Panc1 (cell line): Measurements from ENCODE around the gene HERC6.

ENCODE experiments used
- CTCF ChIP-seq: fragments of 450-650 bp; IDR thresholded peaks from 2 replicates; pipeline ENCODE4 v1.5.1; 2017; ENCODE audit warnings: mild to moderate bottlenecking
- POLR2AphosphoS5 ChIP-seq: IDR thresholded peaks from 2 replicates; pipeline ENCODE4 v1.6.1; 2012; ENCODE audit warnings: mild to moderate bottlenecking, low read depth, low read length, moderate library complexity
- REST ChIP-seq, 2 experiments: IDR thresholded peaks; 2 replicates each; pipeline ENCODE4 v1.6.1; 2011 to 2012; ENCODE audit warnings: low read depth in 2 of 2, control low read depth in 1 of 2, low read length in 1 of 2, mild to moderate bottlenecking in 1 of 2, moderate library complexity in 1 of 2; ENCODE audit not compliant: insufficient read depth in 1 of 2
- SIN3A ChIP-seq: IDR thresholded peaks from 2 replicates; pipeline ENCODE4 v1.6.1; 2012; ENCODE audit warnings: low read depth, mild to moderate bottlenecking, low read length, moderate library complexity, borderline replicate concordance; ENCODE audit not compliant: insufficient read depth
- TCF7L2 ChIP-seq: IDR thresholded peaks from 2 replicates; pipeline ENCODE4 v1.6.1; 2011; ENCODE audit warnings: mild to moderate bottlenecking, low read depth, low read length, inconsistent platforms

DNA sequence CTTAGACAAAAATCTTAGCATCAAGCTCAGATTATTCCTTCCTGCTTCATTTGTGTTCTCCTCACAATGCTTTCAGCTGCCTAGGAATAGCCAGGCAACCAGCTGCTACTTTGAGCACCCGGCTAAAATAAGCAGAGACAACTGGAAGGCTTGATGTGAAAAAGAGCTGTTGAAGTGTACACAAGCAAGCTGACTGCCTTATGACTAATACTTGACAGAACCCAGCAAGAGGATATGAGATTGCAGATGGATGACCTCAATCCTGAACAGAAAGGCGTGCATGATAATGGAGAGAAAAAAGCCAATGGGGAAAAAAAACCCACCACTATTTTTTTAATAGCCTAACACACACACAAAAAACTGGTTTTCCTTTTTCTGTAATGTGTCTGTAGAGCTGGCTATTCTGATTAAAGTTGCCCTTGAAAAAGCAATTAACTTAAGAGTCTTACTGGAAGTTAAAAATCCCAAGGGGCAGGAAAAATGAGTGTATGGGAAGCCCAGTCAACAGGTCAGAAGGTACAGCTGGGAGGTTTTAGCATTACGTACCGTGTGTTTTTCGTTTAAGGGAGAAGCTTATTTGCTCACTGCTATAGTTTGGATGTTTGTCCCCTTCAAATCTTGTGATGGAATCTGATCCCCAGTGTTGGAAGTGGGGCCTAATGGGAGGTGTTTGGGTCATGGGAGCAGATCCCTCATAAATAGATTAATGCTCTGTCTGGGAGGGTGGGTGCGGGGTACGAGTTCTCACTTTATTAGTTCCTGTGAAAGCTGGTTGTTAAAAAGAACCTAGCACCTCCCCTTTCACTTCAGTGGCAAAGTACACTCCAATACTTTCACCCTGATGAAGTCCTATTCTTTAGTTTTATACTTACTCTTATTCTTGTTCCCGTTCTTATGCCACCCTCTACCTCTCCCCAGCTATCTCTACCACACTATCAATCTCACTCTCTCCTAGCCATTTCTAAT is 37.1 kb upstream of the HERC6 start:
- TF ChIP-seq CTCF (no peak), POLR2AphosphoS5 (no peak), SIN3A (no peak), TCF7L2 (no peak), REST (IDR thresholded peaks at IDR 0.05; ENCODE audit: insufficient read depth in 1 of 2, low read depth in 2 of 2, low read length in 1 of 2) (no peak)
